K562 (cell line): ENCODE results near the gene PUS3. TPM values are rescaled to one million over a fixed set of nuclear protein-coding genes. Genes with fewer than 3 reads are reported as not detected.

ENCODE experiments used
- ATAC-seq: fragments of 200-7000 bp; cut with Tn5 transposase; 3 replicates; pipeline ENCODE4 v1.9.1; 2020; ENCODE audit warnings: moderate library complexity
- BruUV-seq: library from RNA; stranded (reverse); fragments of 400-500 nt; replicated peaks from 2 replicates; lab custom pipeline; 2021; lab: Mats Ljungman, UMichigan
- CTCF ChIA-PET: fragments of 300-600 bp; formaldehyde crosslinking; extraction: SDS; loops from one replicate; lab custom pipeline; 2021; ENCODE audit warnings: low intra/inter-chr PET ratio; lab: Yijun Ruan, JAX
- POLR2A ChIA-PET: fragments of 300-600, 350-650 bp; sonication (Branson Sonifier 250); formaldehyde crosslinking; extraction: SDS; loops from one replicate; lab custom pipeline; 2021; ENCODE audit warnings: antibody characterized with exemption, inconsistent platforms; lab: Yijun Ruan, JAX
- DNase-seq, 4 experiments: peaks; one replicate each; pipeline versions ENCODE4 v3.0.0 to v3.0.0-alpha.2; 2011 to 2018; ENCODE audit warnings: low spot score in 3 of 4, mixed read lengths in 3 of 4; ENCODE audit errors: extremely low read depth in 1 of 4
- FAIRE-seq: peaks from 2 replicates; lab custom pipeline; 2011; peaks lifted over from hg19 to GRCh38; lab: Jason Lieb, UNC
- H2AFZ ChIP-seq: 2 replicates; pipeline ENCODE4 v1.6.0; 2011; ENCODE audit warnings: low read depth, low read length, control low read depth, inconsistent platforms
- H3K27ac ChIP-seq: fragments of 200-600 bp; 3 replicates; pipeline ENCODE4 v1.8.0; 2011; ENCODE audit warnings: low read depth, mild to moderate bottlenecking, control low read depth, inconsistent platforms, low read length, moderate library complexity, mixed read lengths; ENCODE audit errors: extremely low read depth
- H3K27me3 ChIP-seq, 2 experiments: fragments of 300-600 bp in 1 of 2; 2 replicates in 1 of 2; 3 replicates in 1 of 2; pipeline versions ENCODE4 v1.6.0 to v1.8.0; 2011; ENCODE audit warnings: inconsistent platforms in 2 of 2, low read length in 2 of 2, mild to moderate bottlenecking in 1 of 2, mixed read lengths in 1 of 2, moderate library complexity in 1 of 2; ENCODE audit not compliant: control insufficient read depth in 2 of 2, insufficient read depth in 2 of 2
- H3K36me3 ChIP-seq: fragments of 300-600 bp; 3 replicates; pipeline ENCODE4 v1.8.0; 2011; ENCODE audit warnings: mild to moderate bottlenecking, low read length, inconsistent platforms; ENCODE audit not compliant: control insufficient read depth, insufficient read depth
- H3K4me1 ChIP-seq, 2 experiments: fragments of 200-600 bp in 1 of 2; replicated peaks in 1 of 2; 2 replicates in 1 of 2; 3 replicates in 1 of 2; pipeline versions ENCODE4 v1.5.1 to v1.8.0; 2011; ENCODE audit warnings: inconsistent platforms in 2 of 2, low read length in 2 of 2, mild to moderate bottlenecking in 1 of 2, mixed read lengths in 1 of 2, moderate library complexity in 1 of 2; ENCODE audit not compliant: control insufficient read depth in 2 of 2, insufficient read depth in 2 of 2
- H3K4me2 ChIP-seq: 2 replicates; pipeline ENCODE4 v1.6.1; 2011; ENCODE audit warnings: low read length, control low read depth, inconsistent platforms, mixed read lengths; ENCODE audit not compliant: insufficient read depth
- H3K4me3 ChIP-seq: fragments of 200-600 bp; sonication (generic), shearing (Covaris generic); 2 replicates; pipeline ENCODE4 v1.5.1; 2016; ENCODE audit warnings: control low read depth, inconsistent platforms
- H3K79me2 ChIP-seq: fragments of 200-600 bp; 3 replicates; pipeline ENCODE4 v1.8.0; 2011; ENCODE audit warnings: low read length, inconsistent platforms; ENCODE audit not compliant: control insufficient read depth, insufficient read depth
- H3K9ac ChIP-seq, 2 experiments: 2 replicates each; pipeline versions ENCODE4 v1.6.0 to v1.6.1; 2011; ENCODE audit warnings: low read depth in 2 of 2, low read length in 2 of 2, control low read depth in 1 of 2, inconsistent platforms in 1 of 2, mild to moderate bottlenecking in 1 of 2, mixed read lengths in 1 of 2; ENCODE audit not compliant: insufficient read depth in 1 of 2
- H3K9me1 ChIP-seq: one replicate; pipeline ENCODE4 v1.6.0; 2011; ENCODE audit warnings: inconsistent platforms, mild to moderate bottlenecking, low read length, moderate library complexity; ENCODE audit not compliant: control insufficient read depth, insufficient read depth
- H3K9me3 ChIP-seq: replicated peaks from 2 replicates; pipeline ENCODE4 v1.5.1; 2011; ENCODE audit warnings: low read depth, low read length, inconsistent platforms; ENCODE audit not compliant: control insufficient read depth, insufficient read depth
- H4K20me1 ChIP-seq: replicated peaks from 2 replicates; pipeline ENCODE4 v1.6.1; 2011; ENCODE audit warnings: low read length, inconsistent platforms, mixed read lengths; ENCODE audit not compliant: control insufficient read depth, insufficient read depth
- ETV1 ChIP-seq: fragments of 450-650 bp; conservative IDR thresholded peaks from 2 replicates; pipeline ENCODE4 v1.6.1; 2016; ENCODE audit warnings: missing genetic modification characterization, control low read depth, low read depth, missing compliant biosample characterization
- GABPB1 ChIP-seq: sonication (generic); formaldehyde crosslinking; IDR thresholded peaks from 2 replicates; pipeline ENCODE4 v1.8.0; 2022; ENCODE audit warnings: mild to moderate bottlenecking, missing genetic modification reagents
- KAT8 ChIP-seq: fragments of 450-650 bp; IDR thresholded peaks from 2 replicates; pipeline ENCODE4 v1.6.1; 2016; ENCODE audit warnings: low read depth, mild to moderate bottlenecking
- PRPF4 ChIP-seq: fragments of 200-400 bp; formaldehyde crosslinking; IDR thresholded peaks from one replicate; pipeline ENCODE4 v1.6.1; 2017; ENCODE audit warnings: low read length, low read depth, mild to moderate bottlenecking; ENCODE audit not compliant: insufficient read depth, poor library complexity, severe bottlenecking
- STAG1 ChIP-seq: sonication (generic); formaldehyde crosslinking; IDR thresholded peaks from 2 replicates; pipeline ENCODE4 v1.5.0; 2020; ENCODE audit warnings: missing genetic modification reagents, borderline replicate concordance
- ZKSCAN1 ChIP-seq: fragments of 150-350 bp; IDR thresholded peaks from 2 replicates; pipeline ENCODE4 v1.6.1; 2016; ENCODE audit warnings: low read depth, low read length
- ZNF232 ChIP-seq: sonication (generic); formaldehyde crosslinking; IDR thresholded peaks from 2 replicates; pipeline ENCODE4 v1.8.0; 2022; ENCODE audit warnings: mild to moderate bottlenecking, missing genetic modification reagents
- WGBS: fragments of 100-300 bp; shearing (Covaris generic); methylation state at CpG from one replicate; pipeline ENCODE4 v1.1.6; 2016; ENCODE audit warnings: low coverage, mixed read lengths; ENCODE audit not compliant: insufficient coverage; ENCODE audit errors: missing lambda C conversion rate; 5-methylcytosine and 5-hydroxymethylcytosine counted together
- in situ Hi-C: fragments of 300-500 bp; cut with MboI; formaldehyde crosslinking; loops from 4 replicates; pipeline ENCODE4 v1.15.0; 2018; ENCODE audit warnings: inconsistent platforms, mixed read lengths
- intact Hi-C: fragments of 100-400 bp; cut with micrococcal nuclease; formaldehyde crosslinking; loops from 2 replicates; pipeline ENCODE4 v1.14.2; 2022
- polyA plus RNA-seq, 8 experiments: library from polyadenylated mRNA; depleted of rRNA in 4 of 8; stranded (reverse) in 5 of 8; unstranded in 3 of 8; fragments of >200 nt; fragmentation: Nextera tagmentation in 2 of 8; fragmentation: Illumina TruSeq in 1 of 8; extraction: Ambion mirVana in 2 of 8; extraction: Trizol in 1 of 8; gene quantifications; 2 replicates each; pipeline versions ENCODE4 v1.2.1 to v1.2.3, GENCODE V29; 2011 to 2014; ENCODE audit warnings: inconsistent platforms in 1 of 8, missing spikeins in 1 of 8
- total RNA-seq, 7 experiments: library from RNA; depleted of rRNA in 6 of 7; stranded (reverse); fragments of >200 nt in 6 of 7; fragmentation: Illumina TruSeq in 2 of 7; extraction: Trizol in 2 of 7; gene quantifications; 2 replicates each; pipeline versions ENCODE4 v1.2.1 to v1.2.3, GENCODE V29; 2011 to 2021; ENCODE audit warnings: low replicate concordance in 1 of 7
- TF ChIP-seq, protein P1 (sequence below): fragments of 250-450 bp; sonication (Bioruptor Pico); IDR thresholded peaks from 2 replicates; pipeline ENCODE4 v1.5.0; 2021
- TF ChIP-seq, protein P2 (sequence below): IDR thresholded peaks from 2 replicates; pipeline ENCODE4 v1.6.1; 2014; ENCODE audit warnings: antibody characterized with exemption

PUS3 gene
- total and polyA plus RNA-seq, 9 of the 15 experiments (the other 6 are each of a cell fraction or from before 2014, with no cell fraction given) = 16.5 to 49.2 (median 35.9) TPM

DNA sequence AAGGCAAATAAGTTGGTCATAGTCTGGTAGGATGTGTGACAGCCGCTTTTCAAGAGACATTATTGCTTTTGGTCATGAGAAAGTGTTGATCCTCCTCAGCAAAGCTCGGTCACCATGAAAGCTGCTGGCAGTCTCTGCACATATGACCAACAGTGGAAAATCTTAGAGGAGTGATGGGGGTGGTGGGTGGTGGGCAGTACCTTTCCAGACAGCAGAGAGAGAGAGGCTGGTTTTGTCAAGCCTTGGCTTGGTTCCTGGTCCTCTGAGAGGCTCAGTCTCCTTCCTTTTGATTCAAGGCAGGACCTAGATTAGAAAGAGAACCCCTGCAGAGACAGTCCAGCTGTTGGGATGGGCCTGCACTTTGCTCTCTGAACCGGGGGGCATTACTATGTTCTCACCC is 22.8 kb upstream of the PUS3 start:
- in situ Hi-C loops = no loop called here
- H3K4me2 ChIP-seq = no peak overlapping the region
- TF ChIP-seq STAG1 (CRISPR knock-in tag) (no peak), ETV1 (tag) (no peak), PRPF4 (no peak), KAT8 (no peak), GABPB1 (CRISPR knock-in tag) (no peak), ZNF232 (CRISPR knock-in tag) (no peak), ZKSCAN1 (no peak)
- TF ChIP-seq, protein P1, sequence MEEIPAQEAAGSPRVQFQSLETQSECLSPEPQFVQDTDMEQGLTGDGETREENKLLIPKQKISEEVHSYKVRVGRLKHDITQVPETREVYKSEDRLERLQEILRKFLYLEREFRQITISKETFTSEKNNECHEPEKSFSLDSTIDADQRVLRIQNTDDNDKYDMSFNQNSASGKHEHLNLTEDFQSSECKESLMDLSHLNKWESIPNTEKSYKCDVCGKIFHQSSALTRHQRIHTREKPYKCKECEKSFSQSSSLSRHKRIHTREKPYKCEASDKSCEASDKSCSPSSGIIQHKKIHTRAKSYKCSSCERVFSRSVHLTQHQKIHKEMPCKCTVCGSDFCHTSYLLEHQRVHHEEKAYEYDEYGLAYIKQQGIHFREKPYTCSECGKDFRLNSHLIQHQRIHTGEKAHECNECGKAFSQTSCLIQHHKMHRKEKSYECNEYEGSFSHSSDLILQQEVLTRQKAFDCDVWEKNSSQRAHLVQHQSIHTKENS (CRISPR knock-in tag) = no peak
- TF ChIP-seq, protein P2, sequence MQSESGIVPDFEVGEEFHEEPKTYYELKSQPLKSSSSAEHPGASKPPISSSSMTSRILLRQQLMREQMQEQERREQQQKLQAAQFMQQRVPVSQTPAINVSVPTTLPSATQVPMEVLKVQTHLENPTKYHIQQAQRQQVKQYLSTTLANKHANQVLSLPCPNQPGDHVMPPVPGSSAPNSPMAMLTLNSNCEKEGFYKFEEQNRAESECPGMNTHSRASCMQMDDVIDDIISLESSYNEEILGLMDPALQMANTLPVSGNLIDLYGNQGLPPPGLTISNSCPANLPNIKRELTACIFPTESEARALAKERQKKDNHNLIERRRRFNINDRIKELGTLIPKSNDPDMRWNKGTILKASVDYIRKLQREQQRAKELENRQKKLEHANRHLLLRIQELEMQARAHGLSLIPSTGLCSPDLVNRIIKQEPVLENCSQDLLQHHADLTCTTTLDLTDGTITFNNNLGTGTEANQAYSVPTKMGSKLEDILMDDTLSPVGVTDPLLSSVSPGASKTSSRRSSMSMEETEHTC = no peak
- FAIRE-seq (no peak), DNase-seq (no peak), ATAC-seq (no peak)
- no peaks in the 10 kb centered on the region; the same call in 1 of the 2 replicates for H4K20me1 ChIP-seq
- POLR2A ChIA-PET = no interaction called here
- H3K79me2 ChIP-seq = no peaks in the 10 kb centered on the region
- CTCF ChIA-PET = interaction anchor here (0.6 kb wide), 1 partner anchor 250 kb away, joined by 4 read pairs; no protein-coding TSS in a partner anchor
- WGBS = 3% methylated on average over 3 of the region's 3 CpGs
- H2AFZ ChIP-seq = no peak overlapping the region
- no peaks in the 10 kb centered on the region for H3K36me3 ChIP-seq
- no peak overlapping the region for H3K9ac ChIP-seq
- intact Hi-C loops = loop anchor here (10.0 kb wide), 1 partner anchor 129 kb away; no protein-coding TSS in a partner anchor
- no peak overlapping the region for H3K4me3 ChIP-seq
- no peaks in the 10 kb centered on the region for H3K9me1 ChIP-seq
- no peaks in the 10 kb centered on the region for H3K9me3 ChIP-seq
- no peaks in the 10 kb centered on the region for H3K4me1 ChIP-seq
- no peak overlapping the region for H3K27ac ChIP-seq
- peaks cover 24 to 58% of the 10 kb centered on the region in 2 experiments; a peak in 4 of 5 replicates for H3K27me3 ChIP-seq
- no TSS peak for BruUV-seq
